GM19351 (cell line): ENCODE data around the gene CAMK1.
"Not testable (repeated sequence)": the region's sequence is repeated elsewhere in the genome, so short reads cannot be mapped to it uniquely, and the experiment has no call there.

Source experiments
- ATAC-seq: cut with Tn5 transposase; IDR thresholded peaks from one replicate; pipeline ENCODE4 v1.9.1; 2021; ENCODE audit warnings: mild to moderate bottlenecking, moderate library complexity; ENCODE audit not compliant: unreplicated experiment

The CAMK1 gene

DNA sequence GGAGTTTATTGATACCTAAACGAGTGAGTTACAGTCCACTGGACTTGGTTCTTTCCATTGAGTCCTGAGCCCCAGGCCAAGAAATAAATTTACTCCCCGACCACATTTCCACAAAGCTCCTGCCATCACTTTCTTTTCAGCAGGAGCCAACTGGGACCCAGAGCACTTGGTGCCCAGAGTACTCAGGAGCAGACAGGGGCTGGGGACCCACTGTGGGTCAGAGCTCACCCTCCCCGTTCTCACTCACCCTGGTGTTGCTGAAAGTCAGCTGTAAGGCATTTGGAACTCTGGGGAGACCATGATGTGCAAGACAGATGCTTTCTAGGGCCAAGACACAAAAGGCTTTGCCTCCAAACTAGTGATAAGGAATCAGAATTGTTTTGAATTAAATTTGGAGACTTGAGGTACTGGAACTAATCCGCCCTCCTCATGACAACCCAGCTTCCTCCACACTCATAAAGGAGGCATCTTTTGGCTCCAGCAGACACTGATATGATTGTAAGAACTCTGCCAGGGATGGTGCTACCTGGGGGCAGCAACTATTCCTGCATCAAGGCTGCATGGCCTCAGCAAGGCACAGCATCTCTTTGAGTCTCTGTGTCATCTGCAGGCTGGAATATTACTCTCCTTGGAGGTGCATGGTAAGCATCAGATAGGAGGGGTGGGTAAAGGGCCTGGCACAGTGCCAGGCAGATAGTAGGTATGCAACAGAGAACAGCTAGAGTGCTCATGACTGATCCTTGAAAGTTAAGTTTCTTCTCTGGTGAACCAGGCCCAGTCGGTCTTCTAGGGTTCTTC lies 7.3 kb upstream of the CAMK1 start:
- no peak for ATAC-seq

- ATAC-seq: not testable (repeated sequence)
These were observed 1.3 kb upstream of the CAMK1 start for GRCh38 chr3:9771007-9771406.

DNA sequence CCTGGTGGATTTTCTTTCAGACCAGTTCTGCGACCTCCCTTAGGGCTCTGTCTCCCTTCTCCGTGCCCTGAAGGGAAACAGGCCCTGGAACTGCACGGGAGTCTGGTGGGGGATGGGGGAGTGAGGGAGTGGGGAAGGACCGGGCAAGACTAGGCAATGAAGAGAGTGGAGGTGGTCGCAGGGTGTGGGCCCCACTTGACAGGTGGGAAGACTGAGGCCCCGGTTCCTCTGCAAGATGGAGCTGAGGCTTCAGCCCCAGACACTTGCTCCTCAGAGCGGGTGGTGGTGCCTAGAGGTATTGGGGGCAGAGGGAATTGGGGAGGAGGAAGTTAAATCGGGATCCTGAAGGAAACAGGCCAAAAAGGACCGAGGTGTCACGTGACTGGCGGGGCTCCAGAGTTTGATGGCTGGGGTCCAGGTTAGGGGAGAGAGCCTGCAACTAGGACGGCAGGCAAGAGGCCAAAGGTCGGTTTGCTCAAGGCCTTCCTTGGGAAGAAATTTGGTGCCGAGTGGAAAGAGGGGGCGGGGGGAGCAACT lies 597 bp upstream of the CAMK1 start:
- no peak for ATAC-seq

- ATAC-seq: no peak
These were observed 735 bp downstream of the CAMK1 start for GRCh38 chr3:9769012-9769411.

GRCh38 chr3:9768141-9768775 lies 1.5 kb downstream of the CAMK1 start:
- no peak for ATAC-seq

GRCh38 chr3:9767418-9767817 lies 2.3 kb downstream of the CAMK1 start:
- no peak for ATAC-seq

DNA sequence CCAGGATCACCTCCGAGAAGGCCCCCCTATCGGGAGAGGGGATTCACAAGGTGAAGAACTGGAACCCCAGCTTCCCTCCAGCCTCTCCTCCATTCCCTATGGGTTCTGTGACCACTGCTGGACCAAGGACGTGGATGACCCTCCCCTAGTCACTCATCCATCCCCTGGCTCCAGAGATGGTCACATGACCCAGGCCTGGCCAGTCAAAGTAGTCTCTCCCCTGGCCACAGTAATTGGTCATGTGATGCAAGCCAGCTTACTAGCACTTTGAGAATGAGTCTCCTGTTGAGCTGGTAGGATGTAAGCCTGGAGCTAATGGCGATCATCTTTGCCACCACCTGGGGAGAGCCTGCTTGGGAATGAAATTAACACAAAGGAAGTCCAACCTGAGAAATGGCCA lies 3.9 kb downstream of the CAMK1 start:
- ATAC-seq: no peak

DNA sequence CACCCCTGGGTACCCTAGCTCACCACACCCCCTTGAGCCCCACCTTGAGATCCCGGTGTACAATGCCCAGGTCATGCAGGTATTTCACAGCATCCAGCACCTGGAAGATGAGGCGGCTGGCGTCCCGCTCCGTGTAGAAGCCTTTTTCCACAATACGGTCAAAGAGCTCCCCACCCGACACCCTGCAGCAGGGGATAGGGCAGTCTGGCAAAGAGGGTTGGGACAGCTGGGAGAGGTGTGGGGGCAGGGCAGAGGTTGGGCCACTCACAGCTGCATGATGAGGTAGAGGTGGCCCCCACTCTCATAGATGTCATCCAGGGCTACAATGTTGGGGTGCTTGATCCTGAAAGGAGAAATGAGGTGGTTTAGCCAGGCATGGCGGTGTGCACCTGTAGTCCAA lies 6.9 kb downstream of the CAMK1 start:
- no peak for ATAC-seq

- ATAC-seq: no peak
These were observed 7.8 kb downstream of the CAMK1 start for GRCh38 chr3:9761919-9762318.

GRCh38 chr3:9760779-9761505 lies 8.8 kb downstream of the CAMK1 start:
- ATAC-seq: no peak

DNA sequence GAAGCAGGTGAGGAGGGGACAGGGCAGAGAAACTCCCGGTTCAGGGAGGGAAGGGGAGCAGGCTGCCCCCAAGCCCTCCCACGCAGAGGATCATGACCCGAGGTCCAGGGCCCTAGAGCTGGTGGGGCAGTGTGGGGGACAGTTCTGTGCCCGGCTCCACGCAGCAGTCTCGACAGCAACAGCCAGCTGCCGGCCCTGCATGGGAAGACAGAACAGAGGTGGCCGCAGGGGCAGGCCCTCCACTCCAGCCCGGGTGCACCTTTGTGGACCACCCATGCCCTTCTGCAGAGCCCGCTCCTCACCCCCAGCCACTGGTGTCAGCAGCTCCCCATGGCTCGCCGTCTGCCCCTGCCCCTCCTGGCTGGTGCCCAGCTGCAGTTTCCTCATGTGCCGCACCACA lies 12.3 kb downstream of the CAMK1 start:
- no peak for ATAC-seq

GRCh38 chr3:9754678-9755077 lies 15.1 kb downstream of the CAMK1 start:
- ATAC-seq: no peak

DNA sequence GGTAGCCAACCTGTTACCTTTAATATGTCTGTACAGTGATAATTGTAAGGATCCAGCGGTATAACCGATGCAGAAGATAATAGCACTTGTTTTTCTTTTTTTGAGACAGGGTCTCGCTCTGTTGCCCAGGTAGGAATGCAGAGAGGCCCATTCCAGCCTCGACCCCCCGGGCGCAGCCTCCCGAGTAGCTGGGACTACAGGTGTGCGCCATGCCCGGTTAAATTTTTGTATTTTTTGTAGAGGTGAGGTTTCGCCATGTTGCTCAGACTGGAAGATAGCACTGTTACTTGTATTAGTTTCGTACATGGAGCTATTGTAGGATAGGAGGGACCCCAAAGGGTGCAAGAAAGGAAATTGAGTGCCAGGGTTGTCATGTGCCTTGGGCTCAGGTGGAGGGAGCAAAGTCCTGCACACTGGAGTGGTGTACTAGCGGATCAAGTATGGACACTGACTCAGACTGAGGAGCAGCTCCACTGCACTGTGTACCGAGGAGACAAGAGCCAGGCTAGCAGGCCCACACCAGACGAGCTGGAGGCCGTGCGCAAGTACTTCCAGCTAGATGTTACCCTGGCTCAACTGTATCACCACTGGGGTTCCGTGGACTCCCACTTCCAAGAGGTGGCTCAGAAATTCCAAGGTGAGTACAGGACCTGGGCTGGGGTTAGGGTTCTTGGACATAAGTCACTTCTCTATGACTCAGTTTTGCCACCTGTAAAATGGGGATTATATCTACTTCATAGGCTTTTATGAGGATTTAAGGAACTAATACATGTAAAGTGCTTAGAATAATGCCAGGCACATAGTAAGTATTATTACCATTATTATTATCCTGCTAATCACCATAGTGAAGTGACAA lies 19.0 kb downstream of the CAMK1 start:
- ATAC-seq: no peak

- peak; percentile 92 for ATAC-seq
These were observed 19.8 kb downstream of the CAMK1 start, which contains the start of gene OGG1 for GRCh38 chr3:9749645-9750555. Gene OGG1 (plus strand): TSS chr3:9749952. CDS start chr3:9750287, 335 bp downstream.

GRCh38 chr3:9749296-9749644 lies 20.5 kb downstream of the CAMK1 start:
- no peak for ATAC-seq

DNA sequence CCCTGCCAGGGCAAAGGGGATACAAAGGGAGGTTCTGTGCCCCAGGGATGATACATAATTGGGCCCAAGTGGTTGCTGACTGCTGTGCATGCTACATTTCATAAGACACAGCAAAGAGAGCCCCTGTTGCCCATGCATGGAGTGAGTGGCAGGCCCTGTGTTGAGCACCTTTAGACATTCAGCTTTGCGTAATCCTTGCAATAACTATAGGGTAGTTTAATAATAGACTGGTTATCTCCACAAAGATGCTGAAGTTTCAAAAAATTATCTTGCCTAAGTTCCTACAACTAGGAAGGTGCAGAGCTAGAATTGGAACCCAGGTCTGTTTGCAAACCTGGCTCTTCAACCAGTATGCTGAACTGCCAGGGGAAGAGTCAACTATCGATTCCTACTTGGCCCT lies 21.7 kb downstream of the CAMK1 start:
- ATAC-seq: no peak

GRCh38 chr3:9747267-9747666 lies 22.5 kb downstream of the CAMK1 start:
- ATAC-seq: no peak

- ATAC-seq: no peak
These were observed 23.4 kb downstream of the CAMK1 start for GRCh38 chr3:9746330-9746729.

GRCh38 chr3:9745521-9745920 lies 24.2 kb downstream of the CAMK1 start:
- no peak for ATAC-seq

DNA sequence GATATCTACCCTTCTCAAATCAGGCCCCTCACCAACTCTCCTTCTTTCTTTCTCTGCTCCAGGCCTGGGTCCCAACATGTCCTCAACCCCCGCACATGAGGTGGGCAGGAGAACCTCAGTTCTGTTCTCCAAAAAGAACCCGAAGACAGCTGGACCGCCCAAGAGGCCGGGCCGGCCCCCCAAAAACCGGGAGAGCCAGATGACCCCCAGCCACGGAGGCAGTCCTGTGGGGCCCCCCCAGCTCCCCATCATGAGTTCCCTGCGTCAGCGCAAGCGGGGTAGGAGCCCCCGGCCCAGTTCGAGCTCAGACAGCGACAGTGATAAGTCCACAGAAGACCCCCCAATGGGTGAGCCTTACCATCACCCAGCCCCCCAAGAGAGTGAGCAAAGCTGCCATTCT lies 25.6 kb downstream of the CAMK1 start:
- no peak for ATAC-seq
